ENCODE measurements around the gene ZNF775.

- TF ChIP-seq TARDBP (IDR thresholded peaks at IDR 0.05) (no peak), BHLHE40 (IDR thresholded peaks at IDR 0.05; ENCODE audit: borderline replicate concordance) (no peak), NFRKB (IDR thresholded peaks at IDR 0.05) (no peak), ELF4 (IDR thresholded peaks at IDR 0.05) (no peak)
Observed at GRCh38 chr7:150378853-150379440, at the start of gene ZNF775.
